Measurements from ENCODE around the gene GRM7.

- TF ChIP-seq CTCF (conservative IDR thresholded peaks at IDR 0.05; ENCODE audit: low read depth in 2 of 2) (no peak), CREB1 (CRISPR knock-in tag; IDR thresholded peaks at IDR 0.05; ENCODE audit: low read depth) (no peak), ETS1 (IDR thresholded peaks at IDR 0.05) (no peak), POLR2AphosphoS5 (IDR thresholded peaks at IDR 0.05; ENCODE audit: low read depth) (no peak), EZH2 (IDR thresholded peaks at IDR 0.05; ENCODE audit: low read depth, unreplicated experiment) (no peak), REST (IDR thresholded peaks at IDR 0.05; ENCODE audit: unreplicated experiment) (no peak), EZH2phosphoT487 (IDR thresholded peaks at IDR 0.05; ENCODE audit: unreplicated experiment) (no peak), ZNF114 (CRISPR knock-in tag; IDR thresholded peaks at IDR 0.05) (no peak)
These were observed 348.2 kb downstream of the GRM7 start for GRCh38 chr3:7209098-7209497.
